K562 (cell line): ENCODE measurements around the gene DUSP9. TPM values are rescaled to one million over a fixed set of nuclear protein-coding genes. Genes with fewer than 3 reads are reported as not detected.

ENCODE experiments used
- ATF3 ChIP-seq, 2 experiments: fragments of 450-650 bp in 1 of 2; sonication (generic) in 1 of 2; formaldehyde crosslinking in 1 of 2; IDR thresholded peaks in 1 of 2; conservative IDR thresholded peaks in 1 of 2; 2 replicates each; pipeline versions ENCODE4 v1.6.1 to v1.8.1; 2016 to 2023; ENCODE audit warnings: mild to moderate bottlenecking in 2 of 2, moderate library complexity in 2 of 2, inconsistent platforms in 1 of 2, missing genetic modification reagents in 1 of 2
- DEAF1 ChIP-seq: fragments of 450-650 bp; formaldehyde crosslinking; IDR thresholded peaks from 2 replicates; pipeline ENCODE4 v1.4.0; 2020; ENCODE audit warnings: mild to moderate bottlenecking, moderate library complexity
- E2F8 ChIP-seq: fragments of 450-650 bp; IDR thresholded peaks from 2 replicates; pipeline ENCODE4 v1.7.1; 2018; ENCODE audit warnings: mild to moderate bottlenecking, low read depth; ENCODE audit not compliant: partially characterized antibody
- ESRRA ChIP-seq: fragments of 450-650 bp; IDR thresholded peaks from 2 replicates; pipeline ENCODE4 v1.6.1; 2014; ENCODE audit warnings: low read depth, mild to moderate bottlenecking, moderate library complexity, borderline replicate concordance
- FOXP4 ChIP-seq: sonication (generic); formaldehyde crosslinking; IDR thresholded peaks from 2 replicates; pipeline ENCODE4 v1.8.0; 2022; ENCODE audit warnings: mild to moderate bottlenecking, missing genetic modification reagents, borderline replicate concordance
- HEY1 ChIP-seq: fragments of 250-450 bp; sonication (Bioruptor Pico); IDR thresholded peaks from 2 replicates; pipeline ENCODE4 v1.5.0; 2020; ENCODE audit warnings: mild to moderate bottlenecking, moderate library complexity, borderline replicate concordance
- JUND ChIP-seq, 2 experiments: IDR thresholded peaks; 2 replicates in 1 of 2; 3 replicates in 1 of 2; pipeline ENCODE4 v1.6.1; 2011; ENCODE audit warnings: borderline replicate concordance in 2 of 2, low read depth in 2 of 2, low read length in 2 of 2, improper control_type of control experiment in 1 of 2, missing biosample characterization in 1 of 2, missing genetic modification characterization in 1 of 2, missing genetic modification reagents in 1 of 2
- MECOM ChIP-seq: fragments of 250-450 bp; sonication (Bioruptor Pico); IDR thresholded peaks from 2 replicates; pipeline ENCODE4 v1.8.0; 2022; ENCODE audit warnings: inconsistent platforms
- MLLT1 ChIP-seq, 2 experiments: fragments of 450-650 bp; IDR thresholded peaks; 2 replicates each; pipeline ENCODE4 v1.6.1; 2016
- MLX ChIP-seq, 2 experiments: fragments of 450-650 bp in 1 of 2; sonication (generic) in 1 of 2; formaldehyde crosslinking; conservative IDR thresholded peaks; 2 replicates each; pipeline versions ENCODE4 v1.4.0 to v1.8.1; 2020 to 2022; ENCODE audit warnings: mild to moderate bottlenecking in 1 of 2, missing genetic modification reagents in 1 of 2
- PHF8 ChIP-seq: fragments of 200-600 bp; sonication (generic); IDR thresholded peaks from 2 replicates; pipeline ENCODE4 v1.6.1; 2012; ENCODE audit warnings: mixed run types, mild to moderate bottlenecking, inconsistent platforms, low read length, moderate library complexity, borderline replicate concordance
- ZFX ChIP-seq: sonication (generic); formaldehyde crosslinking; IDR thresholded peaks from 2 replicates; pipeline ENCODE4 v1.8.0; 2022; ENCODE audit warnings: mild to moderate bottlenecking, missing genetic modification reagents, moderate library complexity
- ZNF766 ChIP-seq: fragments of 200-800 bp; sonication (Bioruptor generic); conservative IDR thresholded peaks from 2 replicates; pipeline ENCODE4 v1.6.1; 2016; ENCODE audit warnings: missing genetic modification characterization, missing compliant biosample characterization
- polyA plus RNA-seq, 8 experiments: library from polyadenylated mRNA; depleted of rRNA in 4 of 8; stranded (reverse) in 5 of 8; unstranded in 3 of 8; fragments of >200 nt; fragmentation: Nextera tagmentation in 2 of 8; fragmentation: Illumina TruSeq in 1 of 8; extraction: Ambion mirVana in 2 of 8; extraction: Trizol in 1 of 8; gene quantifications; 2 replicates each; pipeline versions ENCODE4 v1.2.1 to v1.2.3, GENCODE V29; 2011 to 2014; ENCODE audit warnings: inconsistent platforms in 1 of 8, missing spikeins in 1 of 8
- total RNA-seq, 7 experiments: library from RNA; depleted of rRNA in 6 of 7; stranded (reverse); fragments of >200 nt in 6 of 7; fragmentation: Illumina TruSeq in 2 of 7; extraction: Trizol in 2 of 7; gene quantifications; 2 replicates each; pipeline versions ENCODE4 v1.2.1 to v1.2.3, GENCODE V29; 2011 to 2021; ENCODE audit warnings: low replicate concordance in 1 of 7

Gene DUSP9
- total and polyA plus RNA-seq, 9 of the 15 experiments (the other 6 are each of a cell fraction or from before 2014, with no cell fraction given): 0.11 to 14.1 (median 5.5) TPM

GRCh38 chrX:153685751-153686696 lies 39.0 kb downstream of the DUSP9 start (continued):
- TF ChIP-seq MLX (CRISPR knock-in tag; conservative IDR thresholded peaks at IDR 0.05) (no peak), ZFX (peak; percentile 69), FOXP4 (CRISPR knock-in tag) (no peak), DEAF1 (CRISPR knock-in tag) (no peak), MLLT1 (IDR thresholded peaks at IDR 0.05) (peak in 1 of 2 experiments; percentile 56; a peak in 1 of 4 replicates), MECOM (CRISPR knock-in tag) (no peak), PHF8 (peak; percentile 29; the same call in 1 of the 2 replicates), JUND (IDR thresholded peaks at IDR 0.05; ENCODE audit: borderline replicate concordance, low read depth, low read length) (peak; percentile 59), JUND (tag; IDR thresholded peaks at IDR 0.05; ENCODE audit: borderline replicate concordance, low read depth, low read length) (peak; percentile 69; the same call in 2 of the 3 replicates), ESRRA (peak; percentile 30; the same call in 1 of the 2 replicates), E2F8 (no peak), HEY1 (CRISPR knock-in tag) (no peak), ZNF766 (CRISPR knock-in tag) (no peak), ATF3 (IDR thresholded peaks at IDR 0.05) (peak; percentile 80), ATF3 (CRISPR knock-in tag; conservative IDR thresholded peaks at IDR 0.05) (no peak)
